SK-N-SH treated with all-trans-retinoic acid at 6 μM for 48 hours (cell line): Measurements from ENCODE around the gene CACHD1.

ENCODE experiments used
- ATAC-seq: fragments of 200-7000 bp; cut with Tn5 transposase; 3 replicates; pipeline ENCODE4 v1.9.1; 2020; ENCODE audit warnings: mild to moderate bottlenecking, moderate library complexity
- BACH2 ChIP-seq: fragments of 250-450 bp; sonication (Bioruptor Pico); IDR thresholded peaks from 2 replicates; pipeline ENCODE4 v1.9.0; 2021; ENCODE audit warnings: mild to moderate bottlenecking, borderline replicate concordance
- CSRNP3 ChIP-seq: fragments of 250-450 bp; sonication (Bioruptor Pico); IDR thresholded peaks from 2 replicates; pipeline ENCODE4 v1.5.1; 2021; ENCODE audit warnings: mild to moderate bottlenecking, moderate library complexity
- ESRRG ChIP-seq: fragments of 250-450 bp; sonication (Bioruptor Pico); IDR thresholded peaks from 2 replicates; pipeline ENCODE4 v1.6.1; 2021; ENCODE audit warnings: mild to moderate bottlenecking
- GLIS3 ChIP-seq: fragments of 250-450 bp; sonication (Bioruptor Pico); IDR thresholded peaks from 2 replicates; pipeline ENCODE4 v1.5.0; 2020; ENCODE audit warnings: mild to moderate bottlenecking, moderate library complexity
- ISL1 ChIP-seq: fragments of 250-450 bp; sonication (Bioruptor Pico); IDR thresholded peaks from 2 replicates; pipeline ENCODE4 v2.1.2; 2022; ENCODE audit warnings: mild to moderate bottlenecking, moderate library complexity
- OSR1 ChIP-seq: fragments of 250-450 bp; sonication (Bioruptor Pico); IDR thresholded peaks from 2 replicates; pipeline ENCODE4 v1.8.0; 2022; ENCODE audit warnings: moderate library complexity, mild to moderate bottlenecking, inconsistent platforms
- POU6F1 ChIP-seq: fragments of 250-450 bp; sonication (Bioruptor Pico); IDR thresholded peaks from 2 replicates; pipeline ENCODE4 v1.8.0; 2021; ENCODE audit warnings: low read depth, mild to moderate bottlenecking, moderate library complexity, borderline replicate concordance
- PPARA ChIP-seq: fragments of 250-450 bp; sonication (Bioruptor Pico); IDR thresholded peaks from 2 replicates; pipeline ENCODE4 v1.5.0; 2020; ENCODE audit warnings: mild to moderate bottlenecking, borderline replicate concordance
- RARB ChIP-seq: fragments of 250-450 bp; sonication (Bioruptor Pico); IDR thresholded peaks from 2 replicates; pipeline ENCODE4 v1.8.0; 2021; ENCODE audit warnings: mild to moderate bottlenecking, moderate library complexity
- SNAI2 ChIP-seq: fragments of 250-450 bp; sonication (Bioruptor Pico); IDR thresholded peaks from 2 replicates; pipeline ENCODE4 v1.5.0; 2020; ENCODE audit warnings: mild to moderate bottlenecking, moderate library complexity
- TCF4 ChIP-seq: fragments of 250-450 bp; sonication (Bioruptor Pico); IDR thresholded peaks from 2 replicates; pipeline ENCODE4 v1.8.0; 2021; ENCODE audit warnings: mild to moderate bottlenecking, moderate library complexity, borderline replicate concordance
- TOX ChIP-seq: fragments of 250-450 bp; sonication (Bioruptor Pico); IDR thresholded peaks from 2 replicates; pipeline ENCODE4 v1.8.0; 2021; ENCODE audit warnings: mild to moderate bottlenecking, moderate library complexity, borderline replicate concordance
- ZC3H10 ChIP-seq: fragments of 250-450 bp; sonication (Bioruptor Pico); IDR thresholded peaks from 2 replicates; pipeline ENCODE4 v1.5.1; 2021; ENCODE audit warnings: mild to moderate bottlenecking, moderate library complexity
- ZFP3 ChIP-seq: fragments of 250-450 bp; sonication (Bioruptor Pico); IDR thresholded peaks from 2 replicates; pipeline ENCODE4 v1.5.0; 2020; ENCODE audit warnings: mild to moderate bottlenecking, moderate library complexity
- ZFP30 ChIP-seq: fragments of 450-650 bp; formaldehyde crosslinking; IDR thresholded peaks from 2 replicates; pipeline ENCODE4 v1.5.0; 2022; ENCODE audit warnings: mild to moderate bottlenecking, moderate library complexity
- ZNF565 ChIP-seq: fragments of 450-650 bp; formaldehyde crosslinking; conservative IDR thresholded peaks from 2 replicates; pipeline ENCODE4 v1.5.0; 2020; ENCODE audit warnings: low read depth, mild to moderate bottlenecking, moderate library complexity
- ZNF70 ChIP-seq: fragments of 450-650 bp; formaldehyde crosslinking; IDR thresholded peaks from 2 replicates; pipeline ENCODE4 v1.5.0; 2020; ENCODE audit warnings: mild to moderate bottlenecking, moderate library complexity
- ZNF8 ChIP-seq: fragments of 450-650 bp; formaldehyde crosslinking; IDR thresholded peaks from 2 replicates; pipeline ENCODE4 v1.5.0; 2020; ENCODE audit warnings: mild to moderate bottlenecking, moderate library complexity
- TF ChIP-seq, protein P1 (sequence below): fragments of 250-450 bp; sonication (Bioruptor Pico); IDR thresholded peaks from 2 replicates; pipeline ENCODE4 v1.8.0; 2020; ENCODE audit warnings: mild to moderate bottlenecking, moderate library complexity, borderline replicate concordance
- TF ChIP-seq, protein P2 (sequence below): fragments of 250-450 bp; sonication (Bioruptor Pico); IDR thresholded peaks from 2 replicates; pipeline ENCODE4 v1.5.1; 2020; ENCODE audit warnings: low read depth, mild to moderate bottlenecking, moderate library complexity

CACHD1 gene

DNA sequence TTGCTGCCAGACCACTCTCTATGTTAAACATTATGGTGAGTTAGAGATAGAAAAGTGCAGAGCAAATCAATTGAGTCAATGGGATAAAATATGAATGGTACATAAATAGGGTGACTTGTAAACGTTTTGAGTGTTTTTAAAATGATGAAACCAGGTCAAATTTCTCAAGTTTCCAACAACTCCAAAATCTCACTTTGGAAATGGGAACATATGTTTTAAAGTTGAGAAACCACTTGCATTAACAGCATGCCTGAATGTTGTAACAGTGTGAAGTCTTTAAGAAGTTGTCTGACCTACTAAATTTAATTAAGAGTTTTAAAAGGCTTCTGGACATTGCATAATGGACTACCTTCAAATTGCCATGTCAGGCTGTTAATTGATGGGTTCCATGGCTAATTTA is 241.3 kb downstream of the CACHD1 start (continued):
- no peak for TF ChIP-seq ESRRG (CRISPR knock-in tag)
- no peak for TF ChIP-seq ZNF565 (CRISPR knock-in tag)
- TF ChIP-seq ISL1 (CRISPR knock-in tag), result no peak
- TF ChIP-seq TCF4 (CRISPR knock-in tag), result no peak
- TF ChIP-seq, protein P1, sequence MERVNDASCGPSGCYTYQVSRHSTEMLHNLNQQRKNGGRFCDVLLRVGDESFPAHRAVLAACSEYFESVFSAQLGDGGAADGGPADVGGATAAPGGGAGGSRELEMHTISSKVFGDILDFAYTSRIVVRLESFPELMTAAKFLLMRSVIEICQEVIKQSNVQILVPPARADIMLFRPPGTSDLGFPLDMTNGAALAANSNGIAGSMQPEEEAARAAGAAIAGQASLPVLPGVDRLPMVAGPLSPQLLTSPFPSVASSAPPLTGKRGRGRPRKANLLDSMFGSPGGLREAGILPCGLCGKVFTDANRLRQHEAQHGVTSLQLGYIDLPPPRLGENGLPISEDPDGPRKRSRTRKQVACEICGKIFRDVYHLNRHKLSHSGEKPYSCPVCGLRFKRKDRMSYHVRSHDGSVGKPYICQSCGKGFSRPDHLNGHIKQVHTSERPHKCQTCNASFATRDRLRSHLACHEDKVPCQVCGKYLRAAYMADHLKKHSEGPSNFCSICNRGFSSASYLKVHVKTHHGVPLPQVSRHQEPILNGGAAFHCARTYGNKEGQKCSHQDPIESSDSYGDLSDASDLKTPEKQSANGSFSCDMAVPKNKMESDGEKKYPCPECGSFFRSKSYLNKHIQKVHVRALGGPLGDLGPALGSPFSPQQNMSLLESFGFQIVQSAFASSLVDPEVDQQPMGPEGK (CRISPR knock-in tag), result no peak
- TF ChIP-seq, all 23 proteins: peak for 0

DNA sequence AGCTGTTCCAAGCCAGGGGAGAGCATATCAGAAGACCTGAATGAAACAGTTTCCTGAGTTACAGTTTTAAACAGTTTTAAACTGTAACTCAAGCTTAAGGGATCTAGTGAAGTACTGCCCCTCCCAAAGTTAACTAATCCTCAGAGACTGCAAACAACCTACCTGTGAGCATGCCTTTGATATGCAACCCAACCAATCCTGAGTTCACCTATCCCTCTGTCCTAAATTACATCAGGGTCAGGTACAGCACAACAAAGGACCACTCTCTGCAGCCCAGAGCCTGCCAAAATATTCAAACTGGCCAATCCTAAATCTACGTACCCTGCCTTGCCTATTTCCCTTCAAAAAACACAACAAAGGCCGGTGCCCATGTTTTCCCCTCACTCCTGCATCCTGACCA is 242.1 kb downstream of the CACHD1 start:
- TF ChIP-seq BACH2 (CRISPR knock-in tag), result no peak
- TF ChIP-seq CSRNP3 (CRISPR knock-in tag), result no peak
- no peak for TF ChIP-seq RARB (CRISPR knock-in tag)
- no peak for TF ChIP-seq ZC3H10
- TF ChIP-seq ZNF8, result no peak
- TF ChIP-seq ESRRG (CRISPR knock-in tag), result no peak
- TF ChIP-seq OSR1, result no peak
- no peak for TF ChIP-seq ZFP3
- TF ChIP-seq TCF4 (CRISPR knock-in tag), result no peak
- no peak for ATAC-seq

GRCh38 chr1:64715186-64715585 is 245.3 kb downstream of the CACHD1 start:
- TF ChIP-seq GLIS3 (no peak), POU6F1 (CRISPR knock-in tag) (no peak), OSR1 (no peak), ESRRG (CRISPR knock-in tag) (no peak), RARB (CRISPR knock-in tag) (no peak), ZFP30 (no peak), BACH2 (CRISPR knock-in tag) (no peak), ISL1 (CRISPR knock-in tag) (no peak), PPARA (no peak), ZNF70 (CRISPR knock-in tag) (no peak), ZFP3 (no peak), TOX (CRISPR knock-in tag) (no peak), CSRNP3 (CRISPR knock-in tag) (no peak), ZNF8 (no peak)
- TF ChIP-seq, protein P1 (CRISPR knock-in tag), result no peak
- TF ChIP-seq, protein P2, sequence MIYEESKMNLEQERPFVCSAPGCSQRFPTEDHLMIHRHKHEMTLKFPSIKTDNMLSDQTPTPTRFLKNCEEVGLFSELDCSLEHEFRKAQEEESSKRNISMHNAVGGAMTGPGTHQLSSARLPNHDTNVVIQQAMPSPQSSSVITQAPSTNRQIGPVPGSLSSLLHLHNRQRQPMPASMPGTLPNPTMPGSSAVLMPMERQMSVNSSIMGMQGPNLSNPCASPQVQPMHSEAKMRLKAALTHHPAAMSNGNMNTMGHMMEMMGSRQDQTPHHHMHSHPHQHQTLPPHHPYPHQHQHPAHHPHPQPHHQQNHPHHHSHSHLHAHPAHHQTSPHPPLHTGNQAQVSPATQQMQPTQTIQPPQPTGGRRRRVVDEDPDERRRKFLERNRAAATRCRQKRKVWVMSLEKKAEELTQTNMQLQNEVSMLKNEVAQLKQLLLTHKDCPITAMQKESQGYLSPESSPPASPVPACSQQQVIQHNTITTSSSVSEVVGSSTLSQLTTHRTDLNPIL (CRISPR knock-in tag), result no peak
- ATAC-seq, result no peak

DNA sequence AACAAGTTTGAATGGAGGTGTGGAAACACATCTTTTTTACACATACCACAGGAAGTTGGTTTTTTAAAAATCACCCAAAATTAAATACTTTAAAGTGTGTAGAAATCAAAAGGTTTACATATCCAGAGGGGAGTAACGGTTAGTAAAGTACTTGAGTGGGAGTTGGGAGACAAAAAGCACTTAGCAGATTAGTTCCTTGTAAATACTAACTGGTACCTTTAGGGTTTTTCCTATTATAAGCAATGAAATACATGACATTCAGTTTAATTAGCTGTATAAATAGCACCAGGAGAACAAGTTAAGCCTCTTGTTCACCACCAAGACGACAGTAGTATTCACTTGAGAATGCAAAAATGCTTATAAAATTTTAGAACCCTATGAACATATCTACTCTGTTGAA is 251.2 kb downstream of the CACHD1 start:
- ATAC-seq, result no peak
- TF ChIP-seq OSR1 (no peak), SNAI2 (CRISPR knock-in tag) (no peak), ZNF8 (peak; percentile 73)
